ENCODE results near the gene B3GALT2.
"Not testable (repeated sequence)": the region's sequence is repeated elsewhere in the genome, so short reads cannot be mapped to it uniquely, and the experiment has no call there.

B3GALT2 gene

GRCh38 chr1:193185901-193186731 is at the start of gene B3GALT2:
Gene B3GALT2 (minus strand): TSS chr1:193186613. CDS start chr1:193181562, 5,051 bp downstream.
- no peaks in the 10 kb centered on the region for H3K27me3 ChIP-seq (ENCODE audit: control insufficient read depth, insufficient read depth, low read length)
- H3K9ac ChIP-seq (ENCODE audit: low read length): no peak within 1 kb of the TSS
- no peak within 1 kb of the TSS for H3K4me3 ChIP-seq (ENCODE audit: low read length)
- H3K4me1 ChIP-seq (ENCODE audit: control insufficient read depth, low read depth, low read length): peaks cover 14% of the 10 kb centered on the region
- no peaks in the 10 kb centered on the region for H3K9me3 ChIP-seq (ENCODE audit: control insufficient read depth, low read depth, low read length)
- H3K36me3 ChIP-seq (ENCODE audit: control insufficient read depth, low read depth, low read length): no peaks in the 10 kb centered on the region
- H3K27ac ChIP-seq (ENCODE audit: low read length): peak within 1 kb of the TSS; percentile 11

GRCh38 chr1:193234530-193234929 is 48.1 kb upstream of the B3GALT2 start:
- no peaks in the 10 kb centered on the region for H3K4me1 ChIP-seq (ENCODE audit: control insufficient read depth, low read depth, low read length)
- H3K9me3 ChIP-seq (ENCODE audit: control insufficient read depth, low read depth, low read length): no peaks in the 10 kb centered on the region
- no peaks in the 10 kb centered on the region for H3K27me3 ChIP-seq (ENCODE audit: control insufficient read depth, insufficient read depth, low read length)
- no peak overlapping the region for H3K9ac ChIP-seq (ENCODE audit: low read length)
- peaks cover 9% of the 10 kb centered on the region for H3K36me3 ChIP-seq (ENCODE audit: control insufficient read depth, low read depth, low read length)
- no peak overlapping the region for H3K4me3 ChIP-seq (ENCODE audit: low read length)
- no peak overlapping the region for H3K27ac ChIP-seq (ENCODE audit: low read length)

- H3K27me3 ChIP-seq (ENCODE audit: control insufficient read depth, insufficient read depth, low read length); H3K36me3 ChIP-seq (ENCODE audit: control insufficient read depth, low read depth, low read length); H3K27ac ChIP-seq (ENCODE audit: low read length); H3K4me3 ChIP-seq (ENCODE audit: low read length); H3K9me3 ChIP-seq (ENCODE audit: control insufficient read depth, low read depth, low read length); H3K9ac ChIP-seq (ENCODE audit: low read length); H3K4me1 ChIP-seq (ENCODE audit: control insufficient read depth, low read depth, low read length): not testable (repeated sequence)
Observed at GRCh38 chr1:193231146-193231545, 44.7 kb upstream of the B3GALT2 start.

- Histone ChIP-seq H3K27me3 (ENCODE audit: control insufficient read depth, insufficient read depth, low read length) (no peaks in the 10 kb centered on the region), H3K9ac (ENCODE audit: low read length) (no peak overlapping the region), H3K4me3 (ENCODE audit: low read length) (no peak overlapping the region), H3K36me3 (ENCODE audit: control insufficient read depth, low read depth, low read length) (peaks cover 3% of the 10 kb centered on the region), H3K9me3 (ENCODE audit: control insufficient read depth, low read depth, low read length) (no peaks in the 10 kb centered on the region), H3K4me1 (ENCODE audit: control insufficient read depth, low read depth, low read length) (no peaks in the 10 kb centered on the region), H3K27ac (ENCODE audit: low read length) (no peak overlapping the region)
Observed at GRCh38 chr1:193229136-193229535, 42.7 kb upstream of the B3GALT2 start.

GRCh38 chr1:193222056-193222615 is 35.7 kb upstream of the B3GALT2 start:
- Histone ChIP-seq H3K4me3 (ENCODE audit: low read length) (no peak overlapping the region), H3K27me3 (ENCODE audit: control insufficient read depth, insufficient read depth, low read length) (no peaks in the 10 kb centered on the region), H3K9ac (ENCODE audit: low read length) (no peak overlapping the region), H3K36me3 (ENCODE audit: control insufficient read depth, low read depth, low read length) (no peaks in the 10 kb centered on the region), H3K27ac (ENCODE audit: low read length) (no peak overlapping the region), H3K4me1 (ENCODE audit: control insufficient read depth, low read depth, low read length) (peaks cover 7% of the 10 kb centered on the region), H3K9me3 (ENCODE audit: control insufficient read depth, low read depth, low read length) (no peaks in the 10 kb centered on the region)

GRCh38 chr1:193221651-193222050 is 35.2 kb upstream of the B3GALT2 start:
- Histone ChIP-seq H3K4me1 (ENCODE audit: control insufficient read depth, low read depth, low read length) (peaks cover 10% of the 10 kb centered on the region), H3K4me3 (ENCODE audit: low read length) (no peak overlapping the region), H3K27me3 (ENCODE audit: control insufficient read depth, insufficient read depth, low read length) (no peaks in the 10 kb centered on the region), H3K27ac (ENCODE audit: low read length) (no peak overlapping the region), H3K9ac (ENCODE audit: low read length) (no peak overlapping the region), H3K36me3 (ENCODE audit: control insufficient read depth, low read depth, low read length) (no peaks in the 10 kb centered on the region), H3K9me3 (ENCODE audit: control insufficient read depth, low read depth, low read length) (no peaks in the 10 kb centered on the region)

GRCh38 chr1:193219391-193219790 is 33.0 kb upstream of the B3GALT2 start:
- Histone ChIP-seq H3K9ac (ENCODE audit: low read length) (no peak overlapping the region), H3K27me3 (ENCODE audit: control insufficient read depth, insufficient read depth, low read length) (no peaks in the 10 kb centered on the region), H3K9me3 (ENCODE audit: control insufficient read depth, low read depth, low read length) (no peaks in the 10 kb centered on the region), H3K36me3 (ENCODE audit: control insufficient read depth, low read depth, low read length) (no peaks in the 10 kb centered on the region), H3K4me1 (ENCODE audit: control insufficient read depth, low read depth, low read length) (peaks cover 16% of the 10 kb centered on the region), H3K27ac (ENCODE audit: low read length) (no peak overlapping the region), H3K4me3 (ENCODE audit: low read length) (no peak overlapping the region)

GRCh38 chr1:193216920-193217319 is 30.5 kb upstream of the B3GALT2 start:
- no peaks in the 10 kb centered on the region for H3K27me3 ChIP-seq (ENCODE audit: control insufficient read depth, insufficient read depth, low read length)
- no peak overlapping the region for H3K27ac ChIP-seq (ENCODE audit: low read length)
- peaks cover 5% of the 10 kb centered on the region for H3K36me3 ChIP-seq (ENCODE audit: control insufficient read depth, low read depth, low read length)
- H3K4me1 ChIP-seq (ENCODE audit: control insufficient read depth, low read depth, low read length): peaks cover 14% of the 10 kb centered on the region
- H3K9me3 ChIP-seq (ENCODE audit: control insufficient read depth, low read depth, low read length): no peaks in the 10 kb centered on the region
- H3K4me3 ChIP-seq (ENCODE audit: low read length): no peak overlapping the region
- no peak overlapping the region for H3K9ac ChIP-seq (ENCODE audit: low read length)

GRCh38 chr1:193213998-193214397 is 27.6 kb upstream of the B3GALT2 start:
- Histone ChIP-seq H3K27ac (ENCODE audit: low read length) (no peak overlapping the region), H3K27me3 (ENCODE audit: control insufficient read depth, insufficient read depth, low read length) (no peaks in the 10 kb centered on the region), H3K4me3 (ENCODE audit: low read length) (no peak overlapping the region), H3K9me3 (ENCODE audit: control insufficient read depth, low read depth, low read length) (no peaks in the 10 kb centered on the region), H3K36me3 (ENCODE audit: control insufficient read depth, low read depth, low read length) (peaks cover 5% of the 10 kb centered on the region), H3K9ac (ENCODE audit: low read length) (no peak overlapping the region), H3K4me1 (ENCODE audit: control insufficient read depth, low read depth, low read length) (peaks cover 8% of the 10 kb centered on the region)

GRCh38 chr1:193212637-193213036 is 26.2 kb upstream of the B3GALT2 start:
- Histone ChIP-seq H3K4me1 (ENCODE audit: control insufficient read depth, low read depth, low read length) (peaks cover 8% of the 10 kb centered on the region), H3K36me3 (ENCODE audit: control insufficient read depth, low read depth, low read length) (peaks cover 5% of the 10 kb centered on the region)

GRCh38 chr1:193211539-193211938 is 25.1 kb upstream of the B3GALT2 start:
- Histone ChIP-seq H3K4me1 (ENCODE audit: control insufficient read depth, low read depth, low read length) (peaks cover 4% of the 10 kb centered on the region), H3K36me3 (ENCODE audit: control insufficient read depth, low read depth, low read length) (peaks cover 5% of the 10 kb centered on the region), H3K9me3 (ENCODE audit: control insufficient read depth, low read depth, low read length) (no peaks in the 10 kb centered on the region), H3K9ac (ENCODE audit: low read length) (no peak overlapping the region), H3K4me3 (ENCODE audit: low read length) (no peak overlapping the region), H3K27ac (ENCODE audit: low read length) (no peak overlapping the region), H3K27me3 (ENCODE audit: control insufficient read depth, insufficient read depth, low read length) (no peaks in the 10 kb centered on the region)

More at GRCh38 chr1:193212637-193213036, 26.2 kb upstream of the B3GALT2 start:
- no peak overlapping the region for H3K9ac ChIP-seq (ENCODE audit: low read length)
- no peaks in the 10 kb centered on the region for H3K9me3 ChIP-seq (ENCODE audit: control insufficient read depth, low read depth, low read length)
- no peak overlapping the region for H3K4me3 ChIP-seq (ENCODE audit: low read length)
- no peak overlapping the region for H3K27ac ChIP-seq (ENCODE audit: low read length)
- H3K27me3 ChIP-seq (ENCODE audit: control insufficient read depth, insufficient read depth, low read length): no peaks in the 10 kb centered on the region

- Histone ChIP-seq H3K27ac (ENCODE audit: low read length) (no peak overlapping the region), H3K9ac (ENCODE audit: low read length) (no peak overlapping the region), H3K4me1 (ENCODE audit: control insufficient read depth, low read depth, low read length) (no peaks in the 10 kb centered on the region), H3K36me3 (ENCODE audit: control insufficient read depth, low read depth, low read length) (peaks cover 7% of the 10 kb centered on the region), H3K9me3 (ENCODE audit: control insufficient read depth, low read depth, low read length) (no peaks in the 10 kb centered on the region), H3K27me3 (ENCODE audit: control insufficient read depth, insufficient read depth, low read length) (no peaks in the 10 kb centered on the region), H3K4me3 (ENCODE audit: low read length) (no peak overlapping the region)
Observed at GRCh38 chr1:193210996-193211395, 24.6 kb upstream of the B3GALT2 start.
